Thyroid gland (tissue), 4 donors: Measurements from ENCODE around the gene CD8B.

Experiments
- POLR2A ChIP-seq, 2 donors: fragments of 450-650 bp; IDR thresholded peaks; one replicate each; pipeline ENCODE4 v1.6.1; 2017; ENCODE audit warnings: antibody characterized with exemption in 2 of 2, mild to moderate bottlenecking in 2 of 2, moderate library complexity in 1 of 2
- TF ChIP-seq, protein P1 (sequence below), 6 experiments: fragments of 200-600 bp in 3 of 6; fragments of 450-650 bp in 3 of 6; sonication (generic) in 3 of 6; IDR thresholded peaks; one replicate each; pipeline ENCODE4 v1.5.1; 2016 to 2019; ENCODE audit warnings: antibody characterized with exemption in 6 of 6, mild to moderate bottlenecking in 2 of 6, inconsistent platforms in 1 of 6, moderate library complexity in 1 of 6

DNA sequence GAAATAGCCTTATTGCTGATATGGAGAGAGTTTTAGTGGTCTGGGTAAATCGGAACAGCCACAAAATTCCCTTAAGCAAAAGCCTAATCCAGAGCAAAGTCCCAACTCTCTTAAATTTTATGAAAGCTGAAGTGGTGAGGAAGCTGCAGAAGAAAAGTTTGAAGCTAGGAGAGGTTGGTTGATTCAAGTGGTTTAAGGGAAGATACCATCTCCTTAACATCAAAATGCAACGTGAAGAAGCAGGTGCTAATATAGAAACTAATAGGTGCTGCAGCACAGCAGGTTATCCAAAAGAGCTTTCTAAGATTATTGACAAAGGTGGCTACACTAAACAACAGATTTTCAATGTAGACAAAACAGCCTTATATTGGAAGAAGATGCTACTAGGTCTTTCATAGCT, 42.7 kb downstream of the CD8B start:
- TF ChIP-seq, protein P1, sequence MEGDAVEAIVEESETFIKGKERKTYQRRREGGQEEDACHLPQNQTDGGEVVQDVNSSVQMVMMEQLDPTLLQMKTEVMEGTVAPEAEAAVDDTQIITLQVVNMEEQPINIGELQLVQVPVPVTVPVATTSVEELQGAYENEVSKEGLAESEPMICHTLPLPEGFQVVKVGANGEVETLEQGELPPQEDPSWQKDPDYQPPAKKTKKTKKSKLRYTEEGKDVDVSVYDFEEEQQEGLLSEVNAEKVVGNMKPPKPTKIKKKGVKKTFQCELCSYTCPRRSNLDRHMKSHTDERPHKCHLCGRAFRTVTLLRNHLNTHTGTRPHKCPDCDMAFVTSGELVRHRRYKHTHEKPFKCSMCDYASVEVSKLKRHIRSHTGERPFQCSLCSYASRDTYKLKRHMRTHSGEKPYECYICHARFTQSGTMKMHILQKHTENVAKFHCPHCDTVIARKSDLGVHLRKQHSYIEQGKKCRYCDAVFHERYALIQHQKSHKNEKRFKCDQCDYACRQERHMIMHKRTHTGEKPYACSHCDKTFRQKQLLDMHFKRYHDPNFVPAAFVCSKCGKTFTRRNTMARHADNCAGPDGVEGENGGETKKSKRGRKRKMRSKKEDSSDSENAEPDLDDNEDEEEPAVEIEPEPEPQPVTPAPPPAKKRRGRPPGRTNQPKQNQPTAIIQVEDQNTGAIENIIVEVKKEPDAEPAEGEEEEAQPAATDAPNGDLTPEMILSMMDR (IDR thresholded peaks at IDR 0.05): no peak
- no peak for TF ChIP-seq POLR2A (IDR thresholded peaks at IDR 0.05)
